Fibroblast of lung (primary cell): Measurements from ENCODE around the gene PRKCH. TPM values are rescaled to one million over a fixed set of nuclear protein-coding genes. Genes with fewer than 3 reads are reported as not detected.

ENCODE experiments used
- DNase-seq, 2 donors: peaks; one replicate each; pipeline versions ENCODE4 v3.0.0 to v3.0.0-alpha.2; 2010; ENCODE audit warnings: low read depth in 2 of 2
- H2AFZ ChIP-seq: 2 replicates; pipeline ENCODE4 v1.5.1; 2012; ENCODE audit warnings: low read length, control low read depth, inconsistent platforms
- H3K27ac ChIP-seq: 2 replicates; pipeline ENCODE4 v1.5.1; 2011; ENCODE audit warnings: low read length, control low read depth; ENCODE audit not compliant: insufficient read depth
- H3K27me3 ChIP-seq: 2 replicates; pipeline ENCODE4 v1.5.1; 2011; ENCODE audit warnings: mild to moderate bottlenecking, low read length; ENCODE audit not compliant: control insufficient read depth, insufficient read depth
- H3K36me3 ChIP-seq: 2 replicates; pipeline ENCODE4 v1.5.1; 2011; ENCODE audit warnings: low read length; ENCODE audit not compliant: control insufficient read depth, insufficient read depth
- H3K4me1 ChIP-seq: 2 replicates; pipeline ENCODE4 v1.5.1; 2011; ENCODE audit warnings: low read length; ENCODE audit not compliant: control insufficient read depth, insufficient read depth; ENCODE audit errors: extremely low read depth
- H3K4me2 ChIP-seq: 2 replicates; pipeline ENCODE4 v1.5.1; 2011; ENCODE audit warnings: low read length, control low read depth; ENCODE audit not compliant: insufficient read depth; ENCODE audit errors: extremely low read depth
- H3K4me3 ChIP-seq, 4 experiments: fragments of 200-600 bp in 1 of 4; sonication (generic) in 1 of 4; replicated peaks in 1 of 4; 2 replicates each; pipeline ENCODE4 v1.5.1; 2011 to 2016; ENCODE audit warnings: low read length in 4 of 4, low read depth in 3 of 4, mild to moderate bottlenecking in 3 of 4, control low read depth in 2 of 4, inconsistent platforms in 1 of 4, mixed read lengths in 1 of 4; ENCODE audit not compliant: insufficient read depth in 1 of 4; ENCODE audit errors: control extremely low read depth in 1 of 4
- H3K79me2 ChIP-seq: 2 replicates; pipeline ENCODE4 v1.5.1; 2012; ENCODE audit warnings: mild to moderate bottlenecking, low read length, inconsistent platforms; ENCODE audit not compliant: control insufficient read depth, insufficient read depth
- H3K9ac ChIP-seq: 2 replicates; pipeline ENCODE4 v1.5.1; 2011; ENCODE audit warnings: mild to moderate bottlenecking, low read length, control low read depth; ENCODE audit not compliant: insufficient read depth
- H3K9me3 ChIP-seq: 2 replicates; pipeline ENCODE4 v1.5.1; 2012; ENCODE audit warnings: low read depth, low read length; ENCODE audit not compliant: control insufficient read depth, insufficient read depth
- H4K20me1 ChIP-seq: 2 replicates; pipeline ENCODE4 v1.5.1; 2011; ENCODE audit warnings: low read length; ENCODE audit not compliant: control insufficient read depth, insufficient read depth; ENCODE audit errors: extremely low read depth
- CTCF ChIP-seq, 2 donors: IDR thresholded peaks in 1 of 2; conservative IDR thresholded peaks in 1 of 2; 1 replicate in 1 of 2; 2 replicates in 1 of 2; pipeline ENCODE4 v1.5.1; 2011 to 2012; ENCODE audit warnings: low read length in 2 of 2, control low read depth in 1 of 2, inconsistent platforms in 1 of 2, low read depth in 1 of 2, mild to moderate bottlenecking in 1 of 2
- EZH2 ChIP-seq: IDR thresholded peaks from 2 replicates; pipeline ENCODE4 v1.5.1; 2012; ENCODE audit warnings: low read length, control low read depth, mild to moderate bottlenecking; ENCODE audit errors: missing control alignments
- polyA plus RNA-seq, 2 donors: library from polyadenylated mRNA; depleted of rRNA in 1 of 2; stranded (reverse) in 1 of 2; unstranded in 1 of 2; fragments of >200 nt; gene quantifications; 2 replicates each; pipeline ENCODE4 v1.2.1, GENCODE V29; 2011 to 2012; ENCODE audit warnings: missing spikeins in 1 of 2
- total RNA-seq: library from RNA; depleted of rRNA; stranded (reverse); fragments of >200 nt; gene quantifications from 2 replicates; pipeline ENCODE4 v1.2.1, GENCODE V29; 2014

The PRKCH gene
- total and polyA plus RNA-seq, 2 donors (not counting 1 experiment from before 2014, with no cell fraction given): 2.9 to 5.4 TPM

GRCh38 chr14:61360796-61361525 is 39.6 kb downstream of the PRKCH start:
- Histone ChIP-seq H3K27me3 (no peaks in the 10 kb centered on the region), H3K9me3 (no peaks in the 10 kb centered on the region), H3K79me2 (no peaks in the 10 kb centered on the region), H3K4me2 (no peak overlapping the region), H3K9ac (no peak overlapping the region), H3K4me1 (no peaks in the 10 kb centered on the region), H2AFZ (no peak overlapping the region), H3K4me3 (no peak overlapping the region), H3K36me3 (no peaks in the 10 kb centered on the region), H3K27ac (no peak overlapping the region), H4K20me1 (no peaks in the 10 kb centered on the region)
- TF ChIP-seq CTCF (conservative IDR thresholded peaks at IDR 0.05 in 1 of 2, IDR thresholded peaks at IDR 0.05 in 1 of 2; ENCODE audit: low read depth in 1 of 2, low read length in 2 of 2) (no peak), EZH2 (no peak)
- DNase-seq: no peak

GRCh38 chr14:61362072-61362750 is 40.8 kb downstream of the PRKCH start:
- Histone ChIP-seq H3K36me3 (no peaks in the 10 kb centered on the region), H3K4me3 (no peak overlapping the region), H4K20me1 (no peaks in the 10 kb centered on the region), H3K9ac (no peak overlapping the region), H3K4me1 (no peaks in the 10 kb centered on the region), H3K9me3 (no peaks in the 10 kb centered on the region), H3K4me2 (no peak overlapping the region), H2AFZ (no peak overlapping the region), H3K27ac (no peak overlapping the region), H3K79me2 (no peaks in the 10 kb centered on the region), H3K27me3 (no peaks in the 10 kb centered on the region)
- TF ChIP-seq CTCF (conservative IDR thresholded peaks at IDR 0.05 in 1 of 2, IDR thresholded peaks at IDR 0.05 in 1 of 2; ENCODE audit: low read depth in 1 of 2, low read length in 2 of 2): no peak
- no peak for TF ChIP-seq EZH2
- DNase-seq: no peak

GRCh38 chr14:61364243-61364642 is 42.9 kb downstream of the PRKCH start:
- Histone ChIP-seq H3K9ac (no peak overlapping the region), H2AFZ (no peak overlapping the region), H3K27me3 (no peaks in the 10 kb centered on the region), H3K27ac (no peak overlapping the region), H3K79me2 (no peaks in the 10 kb centered on the region), H3K4me2 (no peak overlapping the region), H3K9me3 (no peaks in the 10 kb centered on the region), H3K4me1 (no peaks in the 10 kb centered on the region), H4K20me1 (no peaks in the 10 kb centered on the region), H3K36me3 (no peaks in the 10 kb centered on the region), H3K4me3 (no peak overlapping the region)
- no peak for DNase-seq
- TF ChIP-seq EZH2: no peak
- no peak for TF ChIP-seq CTCF (conservative IDR thresholded peaks at IDR 0.05 in 1 of 2, IDR thresholded peaks at IDR 0.05 in 1 of 2; ENCODE audit: low read depth in 1 of 2, low read length in 2 of 2)
